Osteocyte (in vitro differentiated cells): ENCODE results near the gene FECH. TPM values are rescaled to one million over a fixed set of nuclear protein-coding genes. Genes with fewer than 3 reads are reported as not detected.
A peak's percentile ranks its signal among the peaks of the same experiment; 100 is the strongest.

ENCODE experiments used
- DNase-seq: peaks from one replicate; pipeline ENCODE4 v3.0.0; 2021; ENCODE audit warnings: mixed read lengths; ENCODE audit not compliant: unreplicated experiment; ENCODE audit errors: extremely low spot score
- H3K27ac Mint-ChIP-seq: one replicate; pipeline ENCODE4 v1.8.0; 2021; ENCODE audit warnings: mild to moderate bottlenecking, mixed read lengths; ENCODE audit not compliant: unreplicated experiment
- H3K27me3 Mint-ChIP-seq: one replicate; pipeline ENCODE4 v1.8.0; 2021; ENCODE audit warnings: mixed read lengths; ENCODE audit not compliant: unreplicated experiment
- H3K36me3 Mint-ChIP-seq: one replicate; pipeline ENCODE4 v1.8.0; 2021; ENCODE audit warnings: mixed read lengths; ENCODE audit not compliant: unreplicated experiment
- H3K4me1 Mint-ChIP-seq: one replicate; pipeline ENCODE4 v1.8.0; 2021; ENCODE audit warnings: mixed read lengths; ENCODE audit not compliant: unreplicated experiment
- H3K4me3 Mint-ChIP-seq: one replicate; pipeline ENCODE4 v1.8.0; 2021; ENCODE audit warnings: mild to moderate bottlenecking, moderate library complexity, mixed read lengths; ENCODE audit not compliant: unreplicated experiment
- H3K9me3 Mint-ChIP-seq: one replicate; pipeline ENCODE4 v1.8.0; 2021; ENCODE audit warnings: mixed read lengths; ENCODE audit not compliant: unreplicated experiment
- CTCF ChIP-seq: fragments of 200-600 bp; sonication (generic); IDR thresholded peaks from 2 replicates; pipeline ENCODE4 v1.5.0; 2021; ENCODE audit warnings: antibody characterized with exemption, mild to moderate bottlenecking, moderate library complexity
- total RNA-seq: library from RNA; stranded (reverse); gene quantifications from 2 replicates; pipeline ENCODE4 v1.2.1, GENCODE V29; 2021

FECH gene
- total RNA-seq, 1 donor from 2014 or later = 31.8 TPM

DNA sequence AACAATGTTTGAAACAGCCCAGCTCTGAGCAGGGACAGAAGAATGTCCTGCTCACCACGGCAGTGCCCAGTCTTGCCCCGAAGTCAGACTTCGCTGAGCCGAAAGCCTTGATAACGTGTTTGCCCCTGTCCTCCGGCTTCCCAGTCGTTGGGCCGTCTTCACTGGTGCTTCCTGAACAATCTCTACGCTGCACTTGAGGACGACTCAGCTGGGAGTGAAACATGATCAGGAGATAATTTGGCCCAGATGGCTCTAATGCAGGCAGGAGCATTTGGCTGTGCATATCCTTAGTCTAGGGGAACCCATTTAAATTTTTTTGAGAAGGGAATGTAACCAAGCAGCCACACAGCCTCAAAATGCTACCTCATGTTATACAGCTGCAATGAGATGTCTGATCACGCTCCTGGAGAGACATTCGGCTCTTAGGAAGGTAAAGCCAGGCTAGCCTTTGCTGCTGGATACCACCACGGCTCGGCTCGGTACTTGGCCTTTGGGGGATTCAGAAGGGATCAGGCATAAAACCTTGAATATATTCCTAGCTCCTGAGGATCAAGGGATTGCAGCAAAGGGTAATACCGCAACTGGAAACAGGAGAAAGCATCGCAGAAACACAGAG is 43.6 kb downstream of the FECH start:
- peak overlapping the region; percentile 11 for H3K27ac Mint-ChIP-seq

DNA sequence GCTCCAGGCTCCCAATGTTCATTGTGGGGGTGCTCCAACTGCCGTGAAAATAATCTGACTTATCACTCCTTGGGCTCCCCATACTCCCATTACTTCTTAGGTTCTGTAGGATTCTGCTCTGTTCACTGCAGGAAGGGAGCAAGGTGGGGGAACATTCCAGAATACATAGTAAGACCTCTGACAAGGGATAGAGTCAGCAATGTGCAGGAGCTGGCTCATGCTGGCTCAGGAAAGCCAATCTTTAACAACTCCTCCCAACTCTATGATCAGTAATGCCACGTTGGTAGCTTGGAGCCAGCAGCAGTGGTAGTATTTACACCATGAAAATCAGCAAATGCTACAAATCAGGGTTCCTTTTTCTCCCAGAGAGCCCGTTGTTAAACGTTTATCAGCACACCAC is 44.4 kb downstream of the FECH start:
- no peaks in the 10 kb centered on the region for H3K9me3 Mint-ChIP-seq
- peaks cover 15% of the 10 kb centered on the region for H3K4me1 Mint-ChIP-seq
- no peak for TF ChIP-seq CTCF
- no peak overlapping the region for H3K4me3 Mint-ChIP-seq
- no peak for DNase-seq
- H3K27ac Mint-ChIP-seq = no peak overlapping the region
- H3K27me3 Mint-ChIP-seq = peaks cover 6% of the 10 kb centered on the region
- H3K36me3 Mint-ChIP-seq = peaks cover 2% of the 10 kb centered on the region

More for the DNA sequence above, 43.6 kb downstream of the FECH start:
- Mint-ChIP-seq H3K27me3 (peaks cover 6% of the 10 kb centered on the region), H3K36me3 (peaks cover 5% of the 10 kb centered on the region), H3K4me3 (no peak overlapping the region), H3K9me3 (no peaks in the 10 kb centered on the region), H3K4me1 (peaks cover 15% of the 10 kb centered on the region)
- peak; percentile 32 for DNase-seq
- no peak for TF ChIP-seq CTCF

- Mint-ChIP-seq H3K9me3 (no peaks in the 10 kb centered on the region), H3K27ac (no peak overlapping the region), H3K27me3 (peaks cover 10% of the 10 kb centered on the region), H3K4me1 (peaks cover 15% of the 10 kb centered on the region), H3K36me3 (no peaks in the 10 kb centered on the region), H3K4me3 (no peak overlapping the region)
- TF ChIP-seq CTCF = no peak
- peak; percentile 65 for DNase-seq
These were observed 46.8 kb downstream of the FECH start for GRCh38 chr18:57539702-57540101.

- Mint-ChIP-seq H3K27ac (no peak overlapping the region), H3K36me3 (no peaks in the 10 kb centered on the region), H3K27me3 (peaks cover 10% of the 10 kb centered on the region), H3K4me3 (no peak overlapping the region), H3K4me1 (peaks cover 20% of the 10 kb centered on the region), H3K9me3 (no peaks in the 10 kb centered on the region)
- peak; percentile 32 for DNase-seq
- no peak for TF ChIP-seq CTCF
These were observed 47.9 kb downstream of the FECH start for GRCh38 chr18:57538614-57539013.

GRCh38 chr18:57534511-57534909 is 52.0 kb downstream of the FECH start:
- Mint-ChIP-seq H3K27ac (no peak overlapping the region), H3K4me3 (no peak overlapping the region), H3K27me3 (peaks cover 18% of the 10 kb centered on the region), H3K9me3 (no peaks in the 10 kb centered on the region), H3K4me1 (peaks cover 14% of the 10 kb centered on the region), H3K36me3 (no peaks in the 10 kb centered on the region)
- no peak for DNase-seq
- TF ChIP-seq CTCF = no peak
